Measurements from ENCODE around the gene BCAR1. TPM values are rescaled to one million over a fixed set of nuclear protein-coding genes. Genes with fewer than 3 reads are reported as not detected.
"Not testable (repeated sequence)": the region's sequence is repeated elsewhere in the genome, so short reads cannot be mapped to it uniquely, and the experiment has no call there.

Gene BCAR1
- total RNA-seq, 6 experiments from 2014 or later = 126 to 148 (median 130) TPM

- H3K4me1 Mint-ChIP-seq (ENCODE audit: low read depth) = peaks cover 6% of the 10 kb centered on the region
- no peak within 1 kb of the TSS for H3K27ac Mint-ChIP-seq
- H3K27me3 Mint-ChIP-seq (ENCODE audit: insufficient read depth) = peaks cover 6% of the 10 kb centered on the region
- no peak for DNase-seq
- peak within 1 kb of the TSS; percentile 56; the same call in 1 of the 2 replicates for H3K4me3 Mint-ChIP-seq
- H3K9me3 Mint-ChIP-seq = no peaks in the 10 kb centered on the region
- no peaks in the 10 kb centered on the region for H3K36me3 Mint-ChIP-seq (ENCODE audit: low read depth)
- no peak for TF ChIP-seq CTCF (IDR thresholded peaks at IDR 0.05)
These were observed 33.0 kb downstream of the BCAR1 start, which contains the start of gene CTRB1 for GRCh38 chr16:75218256-75219076. Gene CTRB1 (plus strand): TSS chr16:75218988. CDS start chr16:75219008, 20 bp downstream.

DNA sequence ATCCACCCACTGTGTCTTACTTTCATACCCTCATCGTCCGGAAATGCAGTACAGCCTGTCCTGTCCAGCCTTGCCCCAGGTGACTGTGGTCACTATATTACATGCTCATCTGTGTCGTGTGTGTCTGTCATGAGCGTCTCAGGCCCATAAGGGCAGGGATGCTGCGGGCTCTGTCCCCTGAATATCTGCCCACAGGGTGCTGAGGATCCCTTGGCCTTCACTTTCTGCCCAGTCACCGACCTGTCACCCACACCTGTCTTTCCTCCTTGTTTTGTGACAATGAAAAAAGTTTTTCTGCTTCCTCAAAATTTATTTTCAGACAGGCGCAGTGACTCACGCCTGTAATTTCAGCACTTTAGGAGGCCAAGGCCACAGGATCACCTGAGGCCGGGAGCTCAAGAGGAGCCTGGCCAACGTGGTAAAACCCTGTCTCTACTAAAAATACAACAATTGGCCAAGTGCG lies 34.0 kb downstream of the BCAR1 start:
- H3K36me3 Mint-ChIP-seq (ENCODE audit: low read depth) = no peaks in the 10 kb centered on the region
- H3K9me3 Mint-ChIP-seq = no peaks in the 10 kb centered on the region
- H3K27me3 Mint-ChIP-seq (ENCODE audit: insufficient read depth) = peaks cover 9% of the 10 kb centered on the region
- TF ChIP-seq CTCF (IDR thresholded peaks at IDR 0.05) = no peak
- no peak for DNase-seq
- peaks cover 6% of the 10 kb centered on the region for H3K4me1 Mint-ChIP-seq (ENCODE audit: low read depth)
- no peak overlapping the region for H3K27ac Mint-ChIP-seq
- no peak overlapping the region for H3K4me3 Mint-ChIP-seq

GRCh38 chr16:75216576-75216975 lies 34.8 kb downstream of the BCAR1 start:
- no peaks in the 10 kb centered on the region for H3K9me3 Mint-ChIP-seq
- H3K4me1 Mint-ChIP-seq (ENCODE audit: low read depth) = peaks cover 6% of the 10 kb centered on the region
- H3K4me3 Mint-ChIP-seq = no peak overlapping the region
- H3K36me3 Mint-ChIP-seq (ENCODE audit: low read depth) = no peaks in the 10 kb centered on the region
- peaks cover 9% of the 10 kb centered on the region for H3K27me3 Mint-ChIP-seq (ENCODE audit: insufficient read depth)
- no peak for TF ChIP-seq CTCF (IDR thresholded peaks at IDR 0.05)
- no peak overlapping the region for H3K27ac Mint-ChIP-seq
- no peak for DNase-seq

GRCh38 chr16:75216127-75216526 lies 35.3 kb downstream of the BCAR1 start:
- no peak for TF ChIP-seq CTCF (IDR thresholded peaks at IDR 0.05)
- Mint-ChIP-seq H3K4me3 (no peak overlapping the region), H3K36me3 (ENCODE audit: low read depth) (no peaks in the 10 kb centered on the region), H3K4me1 (ENCODE audit: low read depth) (peaks cover 6% of the 10 kb centered on the region), H3K9me3 (no peaks in the 10 kb centered on the region), H3K27ac (no peak overlapping the region), H3K27me3 (ENCODE audit: insufficient read depth) (peaks cover 11% of the 10 kb centered on the region)
- no peak for DNase-seq

DNA sequence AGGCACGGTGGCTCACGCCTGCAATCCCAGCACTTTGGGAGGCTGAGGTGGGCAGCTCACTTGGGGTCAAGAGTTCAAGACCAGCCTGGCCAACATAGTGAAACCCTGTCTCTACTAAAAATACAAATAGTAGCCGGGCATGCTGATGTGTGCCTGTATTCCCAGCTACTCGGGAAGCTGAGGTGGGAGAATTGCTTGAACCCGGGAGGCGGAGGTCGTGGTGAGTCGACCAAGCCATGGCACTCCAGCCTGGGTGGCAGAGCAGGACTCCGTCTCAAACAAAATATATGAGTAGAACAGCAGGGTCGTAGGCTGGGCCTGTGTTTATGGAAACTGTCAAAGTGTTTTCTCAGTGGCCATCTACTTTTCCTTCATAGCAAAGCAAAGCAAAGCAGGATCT lies 40.1 kb downstream of the BCAR1 start:
- not testable (repeated sequence) for H3K9me3 Mint-ChIP-seq

GRCh38 chr16:75209944-75210343 lies 41.5 kb downstream of the BCAR1 start:
- peaks cover 41% of the 10 kb centered on the region for H3K27me3 Mint-ChIP-seq (ENCODE audit: insufficient read depth)
- H3K27ac Mint-ChIP-seq = no peak overlapping the region
- TF ChIP-seq CTCF (IDR thresholded peaks at IDR 0.05) = no peak
- no peaks in the 10 kb centered on the region for H3K4me1 Mint-ChIP-seq (ENCODE audit: low read depth)
- H3K9me3 Mint-ChIP-seq = no peaks in the 10 kb centered on the region
- no peaks in the 10 kb centered on the region for H3K36me3 Mint-ChIP-seq (ENCODE audit: low read depth)
- H3K4me3 Mint-ChIP-seq = no peak overlapping the region
- DNase-seq = no peak

More for the DNA sequence above, 40.1 kb downstream of the BCAR1 start:
- H3K4me1 Mint-ChIP-seq (ENCODE audit: low read depth); DNase-seq; H3K36me3 Mint-ChIP-seq (ENCODE audit: low read depth); H3K4me3 Mint-ChIP-seq; H3K27ac Mint-ChIP-seq: not testable (repeated sequence)
- H3K27me3 Mint-ChIP-seq (ENCODE audit: insufficient read depth) = peaks cover 39% of the 10 kb centered on the region

DNA sequence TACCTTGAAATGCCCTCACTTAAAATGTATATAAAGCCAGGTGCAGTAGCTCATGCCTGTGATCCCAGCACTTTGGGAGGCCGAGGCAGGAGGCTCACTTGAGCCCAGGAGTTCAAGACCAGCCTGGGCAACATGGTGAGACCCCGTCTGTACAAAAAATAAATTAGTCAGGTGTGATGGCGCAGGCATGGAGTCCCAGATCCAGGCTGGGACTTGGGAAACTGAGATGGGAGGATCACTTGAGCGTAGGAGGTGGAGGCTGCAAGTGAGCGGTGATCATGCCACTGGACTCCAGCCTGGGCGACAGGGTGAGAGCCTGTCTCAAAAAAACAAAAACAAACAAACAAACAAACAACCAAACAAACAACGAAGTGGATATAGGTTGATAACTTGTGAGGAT lies 41.9 kb downstream of the BCAR1 start:
- not testable (repeated sequence) for DNase-seq; H3K27ac Mint-ChIP-seq; H3K9me3 Mint-ChIP-seq; H3K4me1 Mint-ChIP-seq (ENCODE audit: low read depth); H3K4me3 Mint-ChIP-seq; H3K36me3 Mint-ChIP-seq (ENCODE audit: low read depth)
- H3K27me3 Mint-ChIP-seq (ENCODE audit: insufficient read depth) = peaks cover 41% of the 10 kb centered on the region
